Fibroblast of lung (primary cell): ENCODE results near the gene TPO. TPM values are rescaled to one million over a fixed set of nuclear protein-coding genes. Genes with fewer than 3 reads are reported as not detected.

Experiments
- DNase-seq, 2 donors: peaks; one replicate each; pipeline versions ENCODE4 v3.0.0 to v3.0.0-alpha.2; 2010; ENCODE audit warnings: low read depth in 2 of 2
- H2AFZ ChIP-seq: 2 replicates; pipeline ENCODE4 v1.5.1; 2012; ENCODE audit warnings: low read length, control low read depth, inconsistent platforms
- H3K27ac ChIP-seq: 2 replicates; pipeline ENCODE4 v1.5.1; 2011; ENCODE audit warnings: low read length, control low read depth; ENCODE audit not compliant: insufficient read depth
- H3K27me3 ChIP-seq: 2 replicates; pipeline ENCODE4 v1.5.1; 2011; ENCODE audit warnings: mild to moderate bottlenecking, low read length; ENCODE audit not compliant: control insufficient read depth, insufficient read depth
- H3K36me3 ChIP-seq: 2 replicates; pipeline ENCODE4 v1.5.1; 2011; ENCODE audit warnings: low read length; ENCODE audit not compliant: control insufficient read depth, insufficient read depth
- H3K4me1 ChIP-seq: 2 replicates; pipeline ENCODE4 v1.5.1; 2011; ENCODE audit warnings: low read length; ENCODE audit not compliant: control insufficient read depth, insufficient read depth; ENCODE audit errors: extremely low read depth
- H3K4me2 ChIP-seq: 2 replicates; pipeline ENCODE4 v1.5.1; 2011; ENCODE audit warnings: low read length, control low read depth; ENCODE audit not compliant: insufficient read depth; ENCODE audit errors: extremely low read depth
- H3K4me3 ChIP-seq, 4 experiments: fragments of 200-600 bp in 1 of 4; sonication (generic) in 1 of 4; replicated peaks in 1 of 4; 2 replicates each; pipeline ENCODE4 v1.5.1; 2011 to 2016; ENCODE audit warnings: low read length in 4 of 4, low read depth in 3 of 4, mild to moderate bottlenecking in 3 of 4, control low read depth in 2 of 4, inconsistent platforms in 1 of 4, mixed read lengths in 1 of 4; ENCODE audit not compliant: insufficient read depth in 1 of 4; ENCODE audit errors: control extremely low read depth in 1 of 4
- H3K79me2 ChIP-seq: 2 replicates; pipeline ENCODE4 v1.5.1; 2012; ENCODE audit warnings: mild to moderate bottlenecking, low read length, inconsistent platforms; ENCODE audit not compliant: control insufficient read depth, insufficient read depth
- H3K9ac ChIP-seq: 2 replicates; pipeline ENCODE4 v1.5.1; 2011; ENCODE audit warnings: mild to moderate bottlenecking, low read length, control low read depth; ENCODE audit not compliant: insufficient read depth
- H3K9me3 ChIP-seq: 2 replicates; pipeline ENCODE4 v1.5.1; 2012; ENCODE audit warnings: low read depth, low read length; ENCODE audit not compliant: control insufficient read depth, insufficient read depth
- H4K20me1 ChIP-seq: 2 replicates; pipeline ENCODE4 v1.5.1; 2011; ENCODE audit warnings: low read length; ENCODE audit not compliant: control insufficient read depth, insufficient read depth; ENCODE audit errors: extremely low read depth
- CTCF ChIP-seq, 2 donors: IDR thresholded peaks in 1 of 2; conservative IDR thresholded peaks in 1 of 2; 1 replicate in 1 of 2; 2 replicates in 1 of 2; pipeline ENCODE4 v1.5.1; 2011 to 2012; ENCODE audit warnings: low read length in 2 of 2, control low read depth in 1 of 2, inconsistent platforms in 1 of 2, low read depth in 1 of 2, mild to moderate bottlenecking in 1 of 2
- EZH2 ChIP-seq: IDR thresholded peaks from 2 replicates; pipeline ENCODE4 v1.5.1; 2012; ENCODE audit warnings: low read length, control low read depth, mild to moderate bottlenecking; ENCODE audit errors: missing control alignments
- polyA plus RNA-seq, 2 donors: library from polyadenylated mRNA; depleted of rRNA in 1 of 2; stranded (reverse) in 1 of 2; unstranded in 1 of 2; fragments of >200 nt; gene quantifications; 2 replicates each; pipeline ENCODE4 v1.2.1, GENCODE V29; 2011 to 2012; ENCODE audit warnings: missing spikeins in 1 of 2
- total RNA-seq: library from RNA; depleted of rRNA; stranded (reverse); fragments of >200 nt; gene quantifications from 2 replicates; pipeline ENCODE4 v1.2.1, GENCODE V29; 2014

The TPO gene
- total and polyA plus RNA-seq, 2 donors (not counting 1 experiment from before 2014, with no cell fraction given) = not detected

GRCh38 chr2:1548910-1549673, 135.8 kb downstream of the TPO start:
- DNase-seq = peak in 1 of 2 donors; percentile 15
- no peak overlapping the region for H3K4me3 ChIP-seq
- H3K79me2 ChIP-seq = no peaks in the 10 kb centered on the region
- no peak overlapping the region for H3K9ac ChIP-seq
- no peaks in the 10 kb centered on the region for H4K20me1 ChIP-seq
- H3K9me3 ChIP-seq = no peaks in the 10 kb centered on the region
- no peaks in the 10 kb centered on the region for H3K27me3 ChIP-seq
- no peak overlapping the region for H3K27ac ChIP-seq
- H3K4me1 ChIP-seq = peaks cover 7% of the 10 kb centered on the region
- H3K4me2 ChIP-seq = no peak overlapping the region
- TF ChIP-seq CTCF (conservative IDR thresholded peaks at IDR 0.05 in 1 of 2, IDR thresholded peaks at IDR 0.05 in 1 of 2; ENCODE audit: low read depth in 1 of 2, low read length in 2 of 2) = no peak
- no peak for TF ChIP-seq EZH2
- H2AFZ ChIP-seq = no peak overlapping the region
- H3K36me3 ChIP-seq = no peaks in the 10 kb centered on the region

- Histone ChIP-seq H3K36me3 (no peaks in the 10 kb centered on the region), H3K9ac (no peak overlapping the region), H3K4me2 (no peak overlapping the region), H3K4me1 (peaks cover 10% of the 10 kb centered on the region), H3K79me2 (no peaks in the 10 kb centered on the region), H3K27ac (no peak overlapping the region), H2AFZ (no peak overlapping the region), H4K20me1 (no peaks in the 10 kb centered on the region), H3K27me3 (no peaks in the 10 kb centered on the region), H3K9me3 (no peaks in the 10 kb centered on the region), H3K4me3 (no peak overlapping the region)
- DNase-seq = no peak
- TF ChIP-seq EZH2 = no peak
- TF ChIP-seq CTCF (conservative IDR thresholded peaks at IDR 0.05 in 1 of 2, IDR thresholded peaks at IDR 0.05 in 1 of 2; ENCODE audit: low read depth in 1 of 2, low read length in 2 of 2) = no peak
Measured at GRCh38 chr2:1550076-1550475, 136.8 kb downstream of the TPO start.

- H3K9ac ChIP-seq = no peak overlapping the region
- no peaks in the 10 kb centered on the region for H3K36me3 ChIP-seq
- no peak overlapping the region for H3K4me2 ChIP-seq
- H3K4me3 ChIP-seq = no peak overlapping the region
- no peaks in the 10 kb centered on the region for H3K9me3 ChIP-seq
- peak; percentile 22 to 29 for DNase-seq
- H2AFZ ChIP-seq = no peak overlapping the region
- H3K27me3 ChIP-seq = no peaks in the 10 kb centered on the region
- no peaks in the 10 kb centered on the region for H3K79me2 ChIP-seq
- TF ChIP-seq CTCF (conservative IDR thresholded peaks at IDR 0.05 in 1 of 2, IDR thresholded peaks at IDR 0.05 in 1 of 2; ENCODE audit: low read depth in 1 of 2, low read length in 2 of 2) = peak; percentile 75 to 91
- TF ChIP-seq EZH2 = no peak
- peaks cover 10% of the 10 kb centered on the region for H3K4me1 ChIP-seq
- H3K27ac ChIP-seq = no peak overlapping the region
- no peaks in the 10 kb centered on the region for H4K20me1 ChIP-seq
Measured at GRCh38 chr2:1550658-1551316, 137.5 kb downstream of the TPO start.
